ENCODE results near the gene KLK11.

The KLK11 gene

GRCh38 chr19:51031880-51032225 lies 5.4 kb upstream of the KLK11 start:
- no peak for DNase-seq (ENCODE audit: low read depth, low spot score)
- H3K4me3 ChIP-seq (ENCODE audit: low read depth, low read length): no peak overlapping the region
- in situ Hi-C loops (cut with HindIII; ENCODE audit: low sequenced_read_pairs): no loop called here
- no peak for TF ChIP-seq CTCF (IDR thresholded peaks at IDR 0.05; ENCODE audit: low read depth, low read length)

GRCh38 chr19:51031220-51031879 lies 4.9 kb upstream of the KLK11 start:
- TF ChIP-seq CTCF (IDR thresholded peaks at IDR 0.05; ENCODE audit: low read depth, low read length): no peak
- in situ Hi-C loops (cut with HindIII; ENCODE audit: low sequenced_read_pairs): no loop called here
- H3K4me3 ChIP-seq (ENCODE audit: low read depth, low read length): no peak overlapping the region
- no peak for DNase-seq (ENCODE audit: low read depth, low spot score)

GRCh38 chr19:51030631-51031030 lies 4.2 kb upstream of the KLK11 start:
- no peak overlapping the region for H3K4me3 ChIP-seq (ENCODE audit: low read depth, low read length)
- in situ Hi-C loops (cut with HindIII; ENCODE audit: low sequenced_read_pairs): no loop called here
- no peak for TF ChIP-seq CTCF (IDR thresholded peaks at IDR 0.05; ENCODE audit: low read depth, low read length)
- DNase-seq (ENCODE audit: low read depth, low spot score): no peak

GRCh38 chr19:51029718-51030117 lies 3.3 kb upstream of the KLK11 start:
- in situ Hi-C loops (cut with HindIII; ENCODE audit: low sequenced_read_pairs): no loop called here
- no peak overlapping the region for H3K4me3 ChIP-seq (ENCODE audit: low read depth, low read length)
- no peak for DNase-seq (ENCODE audit: low read depth, low spot score)
- no peak for TF ChIP-seq CTCF (IDR thresholded peaks at IDR 0.05; ENCODE audit: low read depth, low read length)

GRCh38 chr19:51027873-51028272 lies 1.5 kb upstream of the KLK11 start:
- DNase-seq (ENCODE audit: low read depth, low spot score): no peak
- no peak overlapping the region for H3K4me3 ChIP-seq (ENCODE audit: low read depth, low read length)
- TF ChIP-seq CTCF (IDR thresholded peaks at IDR 0.05; ENCODE audit: low read depth, low read length): no peak
- in situ Hi-C loops (cut with HindIII; ENCODE audit: low sequenced_read_pairs): no loop called here

- in situ Hi-C loops (cut with HindIII; ENCODE audit: low sequenced_read_pairs): no loop called here
- no peak overlapping the region for H3K4me3 ChIP-seq (ENCODE audit: low read depth, low read length)
- no peak for TF ChIP-seq CTCF (IDR thresholded peaks at IDR 0.05; ENCODE audit: low read depth, low read length)
- DNase-seq (ENCODE audit: low read depth, low spot score): no peak
Measured at GRCh38 chr19:51027126-51027806, 850 bp upstream of the KLK11 start.
